Stimulated activated CD8-positive, alpha-beta memory T cell treated with anti-CD3 and anti-CD28 coated beads, Interleukin-4, amount 100 ng/mL, for 4 hours (primary cell): Measurements from ENCODE around the gene TCF12.

Source experiments
- DNase-seq, 2 donors: peaks; one replicate each; pipeline ENCODE4 v3.0.0-alpha.2; 2020; ENCODE audit warnings: low read depth in 2 of 2, low spot score in 1 of 2

The TCF12 gene

DNA sequence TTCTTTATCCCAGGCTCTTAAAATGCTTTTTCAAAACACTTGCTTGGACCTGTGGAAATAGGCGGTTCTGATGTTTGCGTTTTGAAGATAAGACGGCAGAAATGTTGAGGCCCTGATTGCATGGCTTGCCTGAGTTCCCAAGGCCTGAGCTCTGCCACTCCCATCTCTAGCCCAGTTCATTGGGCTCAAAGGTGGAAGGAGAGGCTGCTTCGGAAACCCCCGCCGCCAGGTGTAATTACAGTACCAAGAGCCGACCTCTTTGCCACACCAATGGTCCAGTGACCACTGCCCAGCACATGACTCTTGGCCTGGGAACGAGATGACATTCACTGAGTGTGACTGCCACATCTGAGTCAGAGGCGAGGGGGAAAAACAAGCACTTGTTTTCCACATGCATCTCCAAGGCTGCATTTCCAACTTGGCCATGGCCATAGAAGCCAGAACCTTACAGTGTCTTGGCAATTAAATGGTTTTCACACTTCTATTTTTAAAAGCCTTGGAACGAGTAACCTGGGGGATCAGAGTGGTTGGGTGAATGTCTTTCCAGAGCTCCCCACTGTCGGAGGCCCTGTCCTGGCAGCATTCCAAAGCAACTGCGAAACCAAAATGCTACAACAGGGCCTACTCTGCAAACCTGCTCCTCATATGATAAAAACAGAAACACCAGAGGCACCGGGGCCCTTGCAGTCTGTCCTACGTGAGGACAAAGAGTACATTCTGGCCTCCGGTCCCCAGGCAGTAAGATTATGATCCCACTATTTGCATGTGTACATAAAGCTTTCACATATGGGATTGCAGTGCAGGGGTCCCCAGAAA lies 394.1 kb downstream of the TCF12 start:
- no peak for DNase-seq

DNA sequence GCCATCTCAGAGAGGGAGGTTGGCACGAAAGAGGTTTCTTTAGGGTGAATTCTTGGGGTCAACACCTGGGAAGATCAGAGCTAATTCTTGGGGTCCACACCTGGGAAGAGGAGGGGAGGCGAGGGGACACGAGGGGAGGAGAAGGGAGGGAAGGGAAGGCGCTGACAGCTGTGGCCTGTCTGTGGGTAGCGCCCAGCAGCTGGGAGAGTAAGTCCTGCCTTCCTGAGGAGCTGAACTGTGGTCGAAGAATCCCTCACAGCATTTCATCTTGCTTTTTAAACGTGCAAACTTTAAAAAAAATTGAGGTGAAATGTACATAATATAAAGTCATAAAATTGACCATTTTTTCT lies 394.7 kb downstream of the TCF12 start:
- DNase-seq = no peak

DNA sequence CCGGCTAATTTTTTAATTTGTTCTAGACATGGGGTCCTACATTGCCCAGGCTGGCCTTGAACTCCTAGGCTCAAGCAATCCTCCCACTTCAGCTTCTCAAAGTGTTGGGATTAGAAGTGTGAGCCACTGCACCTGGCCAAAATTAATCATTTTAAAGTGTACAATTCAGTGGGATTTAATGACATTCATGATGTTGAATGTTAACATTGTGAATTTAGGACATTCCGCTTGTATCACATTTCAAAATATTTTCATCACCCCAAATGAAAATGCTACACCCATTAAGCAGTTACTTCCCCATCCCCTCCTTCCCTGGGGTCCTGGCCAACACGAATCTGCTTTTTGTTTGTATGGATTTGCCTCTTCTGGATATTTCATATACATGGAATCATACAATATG lies 395.8 kb downstream of the TCF12 start:
- no peak for DNase-seq

DNA sequence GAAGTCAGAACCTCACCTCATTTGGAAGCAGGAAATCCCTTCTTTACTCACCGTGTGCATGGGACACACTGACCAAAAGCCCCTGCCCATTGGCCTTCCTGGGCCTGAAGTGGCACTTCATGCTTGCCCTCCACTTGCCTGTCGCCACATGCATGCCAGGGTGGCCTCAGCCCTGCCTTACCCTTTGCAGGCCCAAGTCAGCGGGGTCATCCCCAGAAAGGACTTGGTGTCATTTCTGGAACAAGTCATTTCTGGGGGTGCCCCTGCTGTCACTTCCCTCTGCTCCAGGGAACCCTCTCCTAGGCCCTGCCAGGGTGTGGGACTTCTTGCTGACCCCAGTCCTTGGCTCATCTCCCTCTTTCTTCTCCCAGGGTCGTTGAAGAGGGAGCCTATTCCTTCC lies 398.0 kb downstream of the TCF12 start:
- no peak for DNase-seq

DNA sequence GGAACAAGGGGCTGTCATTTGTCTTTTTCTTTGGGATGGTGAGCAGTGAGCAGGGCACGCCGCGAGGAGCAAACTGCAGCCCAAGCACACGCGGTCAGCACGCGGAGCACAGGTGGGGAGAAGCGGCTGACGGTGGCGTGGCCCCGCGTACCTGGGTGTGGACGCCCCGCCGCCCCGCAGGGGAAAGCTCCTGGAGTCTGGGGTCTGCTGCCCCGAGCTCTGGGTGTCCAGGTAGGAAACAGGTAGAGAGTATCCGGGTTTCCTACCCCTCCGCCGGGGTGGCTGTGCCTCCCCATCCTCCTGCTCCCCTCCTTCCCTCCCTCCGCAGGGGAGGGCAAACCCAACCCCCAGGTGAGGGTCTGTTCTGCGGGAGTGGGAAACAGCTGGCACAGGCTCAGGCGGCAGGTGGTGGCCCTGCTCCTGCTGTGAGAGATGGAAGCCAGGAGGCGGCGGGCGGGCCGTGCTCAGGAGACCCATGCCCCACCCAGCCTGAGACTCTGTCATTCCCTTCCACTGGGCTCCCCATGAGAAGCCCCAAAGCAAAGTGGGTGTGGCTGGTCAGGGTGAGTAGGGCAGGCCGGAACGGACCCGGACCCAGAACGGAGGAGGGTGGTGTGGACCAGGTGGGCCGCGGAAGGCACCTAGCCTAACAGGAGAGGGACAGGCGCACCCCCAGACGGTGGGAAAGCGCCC lies 400.9 kb downstream of the TCF12 start:
- no peak for DNase-seq

DNA sequence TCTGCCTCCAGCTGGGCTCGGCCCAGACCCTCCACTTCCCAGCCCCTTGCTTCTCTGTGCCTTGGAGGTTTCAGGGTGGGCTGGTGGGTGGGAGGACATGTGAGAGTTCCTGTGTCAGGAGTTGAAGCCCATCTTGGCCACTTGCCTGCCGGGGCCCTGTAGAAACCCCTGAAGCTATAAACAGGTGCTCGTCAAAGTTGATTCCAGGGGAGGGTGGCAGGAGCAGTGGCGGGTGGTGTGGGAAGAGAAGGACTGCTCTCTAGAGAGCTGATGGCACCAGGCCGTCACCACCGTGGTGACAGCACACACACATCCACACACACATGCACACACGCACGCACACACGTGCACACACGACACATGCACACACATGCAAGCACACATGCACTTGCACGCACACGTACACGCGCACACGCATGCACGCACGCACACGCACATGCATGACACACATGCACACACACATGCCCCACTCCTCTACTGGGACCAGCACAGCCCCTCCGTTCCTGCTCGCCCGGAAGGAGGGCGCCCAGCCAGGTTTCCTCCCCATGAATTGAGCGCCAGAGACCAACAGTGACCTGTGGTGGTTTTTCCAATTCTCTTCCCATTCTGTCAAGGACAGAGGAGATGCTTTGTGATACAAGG lies 401.6 kb downstream of the TCF12 start:
- DNase-seq = no peak

DNA sequence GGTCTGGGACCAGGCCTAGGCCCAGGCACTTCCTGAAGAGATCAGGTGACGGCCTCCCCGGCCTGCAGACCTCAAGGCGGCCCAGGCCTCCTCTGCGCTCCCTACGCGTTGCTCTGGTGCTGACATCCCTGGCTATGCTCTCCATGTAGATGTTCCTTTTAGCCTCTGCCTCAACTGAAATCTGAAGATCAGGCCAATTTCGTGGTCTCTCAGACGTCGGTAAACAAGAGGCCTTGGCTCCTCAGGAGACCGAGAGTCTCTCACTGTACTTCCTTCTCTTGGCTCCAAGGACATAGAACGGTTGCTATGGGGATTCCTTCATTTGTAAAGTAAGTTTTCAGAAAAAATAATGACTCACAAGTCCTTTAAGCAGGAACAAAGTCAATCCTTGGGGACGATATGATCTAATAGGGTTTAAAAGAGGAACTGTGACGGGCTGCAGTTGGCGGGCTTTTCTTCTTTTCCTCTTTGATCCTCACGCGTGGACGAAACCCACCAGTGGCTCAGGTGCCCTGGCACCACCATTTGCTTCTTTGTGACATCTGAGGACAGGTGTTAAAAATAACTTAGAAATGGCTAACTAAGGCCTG lies 402.3 kb downstream of the TCF12 start:
- no peak for DNase-seq

DNA sequence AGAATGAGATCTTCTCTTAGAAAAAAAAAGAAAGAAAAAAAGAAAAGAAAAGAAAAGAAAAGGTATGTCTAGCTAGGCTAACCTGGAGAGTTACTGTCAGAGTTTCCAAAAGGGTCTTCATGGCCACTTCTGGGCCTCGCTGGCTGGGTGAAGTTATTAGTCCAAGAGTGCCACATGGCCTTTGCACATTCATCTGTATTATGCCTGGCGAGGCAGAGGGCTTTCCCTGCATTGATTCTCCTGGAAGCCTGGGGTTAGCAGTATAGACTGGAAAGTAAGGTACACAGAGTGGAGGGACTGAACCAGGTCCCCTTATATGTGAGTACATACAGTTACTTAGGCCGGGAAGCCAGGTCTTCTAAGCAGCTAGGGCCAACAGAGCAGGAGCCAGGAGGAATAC lies 403.0 kb downstream of the TCF12 start:
- no peak for DNase-seq

DNA sequence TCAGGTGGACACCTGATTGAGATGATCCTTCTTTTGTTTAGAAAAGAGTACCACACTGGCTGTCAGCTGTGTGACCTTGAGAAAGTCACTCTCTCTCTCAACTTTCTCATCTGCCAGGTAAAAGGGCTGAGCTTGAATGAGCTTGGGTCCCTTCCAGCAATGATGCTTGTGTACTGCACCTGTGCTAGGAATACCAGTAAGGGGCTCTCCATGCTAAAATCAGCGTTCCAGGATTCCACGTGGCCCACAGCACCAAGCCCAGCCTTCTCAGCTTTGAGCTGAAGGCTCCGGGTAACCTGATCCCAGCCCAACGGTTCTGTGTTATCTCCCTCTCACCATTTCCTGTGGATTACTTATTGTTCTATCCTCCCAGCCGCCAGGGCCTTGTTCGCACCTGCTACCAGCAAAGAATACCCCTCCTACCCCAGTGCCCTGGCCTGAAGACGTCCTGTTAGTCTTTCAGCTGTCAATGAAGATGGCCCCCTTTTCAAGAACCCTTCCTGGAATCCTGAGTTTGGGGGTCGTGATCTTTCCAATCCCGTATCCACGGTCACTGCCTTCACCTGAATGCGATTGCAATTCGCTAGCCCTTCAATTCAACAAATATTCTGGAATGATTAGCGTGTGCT lies 403.6 kb downstream of the TCF12 start:
- no peak for DNase-seq

DNA sequence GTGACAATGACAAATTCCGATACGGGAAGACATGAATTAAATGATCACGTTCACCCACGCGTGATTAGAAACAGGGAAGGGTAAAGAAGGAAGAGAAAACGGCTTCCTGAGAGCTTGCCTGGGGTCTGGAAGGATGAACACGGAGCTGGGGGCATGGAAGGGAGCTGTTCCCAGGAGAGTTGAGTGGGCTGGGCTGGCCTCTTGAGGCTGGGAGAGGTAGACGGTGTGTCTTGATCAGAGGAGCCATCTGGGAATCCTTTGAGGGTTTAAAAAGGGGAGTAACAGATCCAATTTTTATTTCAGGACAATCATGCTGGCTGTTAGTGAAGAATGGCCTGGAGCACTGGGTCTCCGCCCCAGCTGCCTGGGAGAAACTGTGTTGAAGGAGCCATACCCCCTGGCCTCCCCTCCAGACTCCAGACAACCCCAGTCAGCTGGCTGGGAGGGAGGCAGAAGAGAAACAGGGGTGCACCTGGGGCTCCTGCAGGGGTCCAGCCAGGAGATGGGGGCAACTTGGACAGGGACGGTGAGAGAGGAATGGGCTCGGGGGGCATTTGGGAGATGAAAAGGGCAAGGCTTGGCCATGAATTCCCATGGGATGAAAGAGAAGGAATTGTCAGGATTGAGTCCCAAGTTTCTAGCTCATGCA lies 404.3 kb downstream of the TCF12 start:
- DNase-seq = no peak

DNA sequence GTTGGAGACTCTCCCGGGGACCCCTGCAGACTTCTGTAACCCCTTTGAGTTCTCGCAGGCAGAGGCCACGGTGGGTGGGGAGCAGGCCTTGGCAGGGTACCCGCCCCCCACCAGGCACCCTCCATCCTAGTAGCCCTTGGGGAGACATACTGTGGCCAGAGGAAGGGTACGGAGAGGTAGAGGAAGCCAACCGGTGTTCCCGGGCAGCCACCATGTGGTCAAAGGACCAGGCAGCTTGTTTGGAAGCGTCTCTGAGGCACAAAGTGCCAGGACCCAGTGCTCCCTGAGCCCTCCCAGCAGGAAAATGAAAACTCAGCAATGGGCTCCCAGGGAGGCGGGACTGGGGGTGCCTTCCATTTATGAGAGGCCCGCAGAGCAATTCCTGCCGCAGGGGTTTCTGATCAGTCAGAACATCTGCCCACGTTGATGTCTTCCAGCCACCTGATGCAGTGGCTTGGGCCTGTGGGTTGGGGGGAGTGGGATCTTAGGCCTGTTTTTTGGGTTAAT lies 404.9 kb downstream of the TCF12 start:
- DNase-seq = no peak

DNA sequence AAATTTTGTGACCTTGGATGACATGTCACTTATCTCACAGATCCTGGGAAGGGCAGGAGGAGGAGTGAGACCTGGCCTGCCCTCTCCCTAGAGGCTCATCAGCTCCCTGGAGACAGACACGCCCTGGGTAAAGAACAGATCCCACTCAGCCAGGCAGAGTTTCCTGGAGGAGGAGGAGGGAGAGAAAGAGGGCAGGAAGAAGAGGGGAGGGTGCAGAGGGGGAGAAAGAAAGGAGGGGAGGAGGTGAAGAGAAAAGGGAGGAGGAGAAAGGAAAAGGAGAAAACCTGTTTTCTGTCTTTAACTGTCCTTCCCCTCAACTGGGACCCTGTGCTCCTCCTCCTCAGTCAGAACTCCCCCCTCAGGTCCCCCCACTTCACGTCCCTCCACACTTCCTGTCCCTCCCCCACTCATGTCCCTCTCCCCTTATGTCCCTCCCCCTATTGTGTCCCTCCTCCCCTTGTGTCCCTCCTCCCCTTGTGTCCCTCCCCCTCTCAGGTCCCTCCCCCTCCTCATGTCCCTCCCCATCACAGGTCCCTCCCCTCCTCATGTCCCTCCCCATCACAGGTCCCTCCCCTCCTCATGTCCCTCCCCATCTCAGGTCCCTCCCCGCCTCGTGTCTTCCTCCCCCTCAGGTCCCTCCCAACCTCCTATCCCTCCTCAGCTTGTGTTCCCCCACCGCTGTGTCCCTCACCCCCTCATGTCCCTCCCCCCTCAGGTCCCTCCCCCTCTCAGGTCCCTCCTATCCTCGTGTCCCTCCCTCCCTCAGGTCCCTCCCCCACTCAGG lies 405.6 kb downstream of the TCF12 start:
- DNase-seq = no peak

DNA sequence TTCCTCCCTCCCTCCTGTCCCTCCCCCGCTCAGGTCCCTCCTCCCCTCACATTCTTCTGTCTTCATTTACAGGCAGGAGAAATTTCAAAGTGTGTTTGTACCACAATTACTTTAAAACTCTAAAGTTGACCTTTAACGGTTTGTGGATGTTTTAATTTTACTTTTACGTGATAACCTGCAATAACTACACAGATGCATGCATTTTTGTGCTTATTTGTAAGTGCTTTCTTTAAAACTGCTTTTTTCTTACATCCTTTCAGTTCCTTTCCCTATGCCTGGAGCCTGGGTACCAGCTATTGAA lies 406.1 kb downstream of the TCF12 start:
- no peak for DNase-seq

DNA sequence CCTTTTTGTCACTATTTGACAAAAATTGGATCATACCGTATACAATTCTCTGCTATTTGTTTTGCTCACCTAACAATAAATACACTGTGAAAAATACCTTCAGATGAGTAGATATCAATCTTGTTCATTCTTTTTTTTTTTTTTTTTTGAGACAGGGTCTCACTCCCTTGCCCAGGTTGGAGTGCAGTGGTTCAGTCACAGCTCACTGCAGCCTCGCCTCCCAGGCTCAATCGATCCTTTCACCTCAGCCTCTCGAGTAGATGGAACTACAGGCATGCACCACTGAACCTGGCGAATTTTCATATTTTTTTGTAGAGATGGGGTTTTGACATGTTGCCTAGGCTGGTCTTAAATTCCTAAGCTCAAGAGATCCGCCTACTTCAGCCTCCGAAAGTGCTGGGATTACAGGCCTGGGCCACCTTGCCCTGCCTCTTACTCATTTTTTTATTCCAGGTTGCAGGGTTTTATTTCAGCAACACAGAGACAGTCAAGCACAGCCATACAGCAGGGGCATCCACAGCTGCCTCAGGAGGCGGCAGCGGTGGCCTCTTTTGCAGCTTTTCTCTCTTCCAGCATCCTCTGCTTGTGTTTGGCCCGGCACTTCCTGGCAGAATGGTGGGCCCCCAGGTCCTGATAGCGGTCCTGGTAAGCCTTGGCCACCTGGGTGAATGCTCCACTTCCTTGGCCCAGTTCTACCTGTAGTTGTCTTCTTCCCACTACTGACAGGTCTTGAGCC lies 406.7 kb downstream of the TCF12 start:
- DNase-seq = no peak

DNA sequence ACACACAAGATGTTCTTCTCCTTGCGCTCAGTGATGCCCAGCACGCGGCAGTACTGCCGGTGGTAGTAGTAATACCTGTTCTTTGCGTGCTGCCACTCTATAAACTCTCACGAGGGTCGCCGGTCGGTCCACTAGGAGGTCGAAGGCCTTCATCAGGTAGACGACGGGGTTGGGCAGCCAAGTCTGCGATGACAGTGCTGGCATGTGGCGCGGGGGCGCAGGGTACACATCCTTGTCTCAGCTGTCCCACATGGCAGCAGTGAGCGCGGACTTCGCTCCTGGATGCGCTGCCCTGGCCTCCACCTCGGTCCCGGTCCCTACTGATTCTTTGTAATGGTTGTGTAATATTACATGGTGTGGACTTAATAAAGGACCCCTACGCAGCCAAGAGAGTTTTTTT lies 407.8 kb downstream of the TCF12 start:
- DNase-seq = no peak

DNA sequence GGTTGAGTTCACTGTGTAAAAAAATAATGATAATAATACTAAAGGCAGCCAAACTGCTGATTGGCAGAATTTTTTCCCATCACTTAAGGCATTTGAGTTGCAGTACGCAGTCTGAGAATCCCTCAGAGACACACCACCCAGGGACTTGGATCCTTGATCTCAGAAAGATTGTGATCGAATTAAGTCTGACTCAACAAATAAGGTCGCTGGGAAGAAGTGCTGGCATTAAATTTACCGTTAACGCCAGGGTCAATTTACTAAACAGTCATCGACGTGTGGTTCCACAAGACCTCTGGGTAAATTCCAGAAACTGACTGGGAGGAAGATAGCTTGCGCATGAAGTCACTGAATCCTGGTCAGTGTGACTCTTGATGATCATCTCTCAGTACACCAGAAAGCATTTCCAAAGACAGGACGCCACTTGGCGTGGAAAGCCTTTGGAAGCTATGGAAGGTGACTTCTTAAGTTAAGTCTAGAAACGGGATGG lies 409.6 kb downstream of the TCF12 start:
- DNase-seq = no peak

DNA sequence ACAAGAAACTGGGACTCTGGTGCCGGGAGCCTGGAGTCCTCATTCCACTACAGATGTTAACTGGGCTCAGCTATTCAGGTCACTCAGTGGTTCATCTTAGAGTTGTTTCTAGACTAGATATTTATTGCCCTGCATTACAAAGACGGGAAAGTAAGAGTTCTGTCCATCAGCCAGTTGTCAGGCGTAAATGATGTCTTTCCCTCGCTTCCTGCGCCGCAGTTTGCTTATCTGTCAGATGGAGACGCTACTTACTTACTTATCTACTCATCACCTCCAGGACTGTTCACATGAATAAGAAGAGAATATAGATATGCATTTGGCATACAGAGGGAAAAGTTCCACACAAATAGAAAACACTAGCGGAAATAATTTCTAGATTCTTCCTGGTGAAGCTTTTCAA lies 410.0 kb downstream of the TCF12 start:
- no peak for DNase-seq

DNA sequence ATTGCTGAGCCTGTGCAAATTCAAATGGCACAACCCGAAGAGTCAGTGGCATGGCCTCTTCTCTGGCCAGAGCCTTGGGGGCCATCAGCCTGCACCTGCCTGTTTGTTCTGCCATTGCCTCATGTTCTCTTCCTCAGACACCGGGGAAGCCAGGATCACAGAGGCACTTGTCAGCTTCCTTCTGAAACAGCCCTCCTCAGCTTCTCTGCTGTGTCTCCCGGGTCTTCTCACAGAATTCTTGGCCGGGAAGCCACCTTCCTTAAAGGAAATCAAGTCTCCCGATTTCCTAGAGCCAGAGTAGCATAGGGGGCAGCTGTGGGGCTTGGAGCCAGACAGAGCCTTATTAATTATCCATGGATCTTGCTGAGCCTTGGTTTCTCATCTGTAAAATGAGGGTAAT lies 410.5 kb downstream of the TCF12 start:
- DNase-seq = no peak

DNA sequence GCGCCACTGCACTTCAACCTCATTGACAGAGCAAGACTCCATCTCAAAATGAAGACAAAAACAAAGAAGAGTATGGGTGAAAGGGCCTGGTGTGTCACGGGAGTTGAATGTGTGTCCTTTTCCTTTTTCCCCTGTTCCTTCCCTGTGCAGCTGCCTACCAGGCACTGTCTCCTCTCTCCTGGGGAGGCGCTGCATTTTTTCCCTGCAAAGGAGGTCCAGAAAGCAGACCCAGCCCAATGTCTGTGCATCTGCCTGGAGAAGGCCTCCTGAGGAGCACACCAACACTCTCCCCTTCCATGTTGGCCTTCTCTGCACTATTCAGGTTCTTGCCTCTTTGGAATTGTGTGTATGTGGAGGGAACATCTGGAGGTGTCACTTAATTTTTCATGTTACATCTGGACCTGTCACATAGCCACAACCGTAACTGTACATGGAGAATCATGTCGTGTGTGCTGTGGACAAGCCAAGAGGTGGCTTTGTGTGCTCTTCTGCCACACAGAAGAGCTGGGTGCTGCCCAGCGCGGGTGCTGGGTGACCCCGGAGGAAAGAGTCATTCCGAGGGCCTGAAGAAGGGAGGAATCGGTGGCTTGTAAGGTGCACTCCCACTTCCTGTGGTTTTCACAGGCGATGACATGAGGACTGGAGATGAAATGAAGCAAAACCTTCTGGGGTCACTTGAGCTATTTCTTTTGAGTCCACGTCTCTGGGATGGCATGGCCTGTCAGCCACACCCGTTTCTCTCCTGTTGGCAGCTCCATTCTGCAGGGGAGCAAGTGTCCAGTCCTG lies 411.3 kb downstream of the TCF12 start:
- no peak for DNase-seq
